Hippocampal formation (tissue), 2 donors: ENCODE results near the gene BFSP1.

Experiments used
- DNase-seq, 2 donors: peaks; one replicate each; lab custom pipeline; 2025; lab: John Stamatoyannopoulos, UW

Gene BFSP1

DNA sequence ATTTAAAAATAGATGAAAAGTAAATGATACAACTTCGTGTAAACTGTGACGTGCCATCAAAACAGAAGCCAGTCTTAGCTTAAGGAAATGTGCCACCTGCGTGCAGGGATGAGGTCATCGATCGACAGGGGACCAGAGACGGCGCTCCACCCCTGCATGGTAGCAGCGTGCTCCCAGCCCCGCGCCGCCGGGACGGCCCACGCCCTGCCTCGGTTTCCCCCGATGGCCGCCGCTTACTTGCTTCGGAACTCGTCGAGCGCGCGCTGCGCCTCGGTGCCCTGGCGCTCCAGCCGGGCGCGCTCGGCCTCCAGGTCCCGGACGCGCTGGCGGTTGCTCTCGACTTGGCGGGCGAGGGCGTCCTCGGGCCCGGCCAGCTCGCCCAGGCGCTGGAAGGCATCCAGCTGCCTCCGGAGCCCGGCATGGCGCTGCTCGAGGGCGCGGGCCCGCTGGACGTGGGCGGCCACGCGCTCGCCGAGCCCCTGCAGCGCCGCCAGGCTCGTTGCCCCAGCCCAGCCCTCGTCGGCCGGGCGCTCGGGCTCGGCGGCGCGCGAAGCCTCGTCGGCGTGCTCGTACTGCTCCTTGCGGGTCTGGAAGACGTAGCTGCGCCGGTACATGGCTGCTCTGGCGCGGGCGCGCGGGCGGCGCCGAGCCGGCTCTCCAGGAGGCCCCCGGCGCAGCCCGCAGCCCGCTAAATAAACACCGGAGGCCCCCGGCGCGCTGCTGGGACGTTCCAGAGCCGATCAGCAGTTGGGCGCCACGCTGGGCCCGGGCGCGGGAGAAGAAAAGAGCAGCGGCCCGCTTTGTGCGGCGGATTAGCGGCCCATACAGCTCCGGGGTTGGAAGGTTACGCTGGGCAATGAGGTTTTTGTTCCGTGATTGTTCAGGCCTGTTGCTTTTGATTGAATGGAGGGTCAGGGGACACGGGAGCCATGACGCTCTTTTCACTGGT, at the start of gene BFSP1:
Gene BFSP1 (minus strand): TSS at position 664 of the 949 bp plus-strand sequence. CDS start 50 bp downstream, at position 614.
- peak; percentile 45 to 66 for DNase-seq

DNA sequence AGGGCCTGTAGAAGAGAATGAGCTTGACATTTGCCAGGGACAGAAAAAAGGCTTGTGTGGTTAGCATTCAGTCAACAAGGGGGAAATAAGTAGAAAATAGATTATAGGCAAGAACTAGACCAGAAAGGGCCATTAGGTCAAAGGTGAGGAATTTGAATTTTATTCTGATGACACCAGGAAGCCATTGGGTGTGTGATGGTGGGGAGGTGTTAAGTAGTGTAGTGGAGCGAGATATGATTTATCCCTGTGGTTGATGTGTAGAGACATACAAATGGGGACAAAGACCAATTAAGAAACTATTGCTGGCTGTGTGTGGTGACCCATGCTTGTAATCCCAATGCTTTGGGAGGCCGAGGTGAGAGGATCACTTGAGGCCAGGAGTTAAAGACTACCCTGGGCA, 49.7 kb upstream of the BFSP1 start:
- DNase-seq, result no peak

DNA sequence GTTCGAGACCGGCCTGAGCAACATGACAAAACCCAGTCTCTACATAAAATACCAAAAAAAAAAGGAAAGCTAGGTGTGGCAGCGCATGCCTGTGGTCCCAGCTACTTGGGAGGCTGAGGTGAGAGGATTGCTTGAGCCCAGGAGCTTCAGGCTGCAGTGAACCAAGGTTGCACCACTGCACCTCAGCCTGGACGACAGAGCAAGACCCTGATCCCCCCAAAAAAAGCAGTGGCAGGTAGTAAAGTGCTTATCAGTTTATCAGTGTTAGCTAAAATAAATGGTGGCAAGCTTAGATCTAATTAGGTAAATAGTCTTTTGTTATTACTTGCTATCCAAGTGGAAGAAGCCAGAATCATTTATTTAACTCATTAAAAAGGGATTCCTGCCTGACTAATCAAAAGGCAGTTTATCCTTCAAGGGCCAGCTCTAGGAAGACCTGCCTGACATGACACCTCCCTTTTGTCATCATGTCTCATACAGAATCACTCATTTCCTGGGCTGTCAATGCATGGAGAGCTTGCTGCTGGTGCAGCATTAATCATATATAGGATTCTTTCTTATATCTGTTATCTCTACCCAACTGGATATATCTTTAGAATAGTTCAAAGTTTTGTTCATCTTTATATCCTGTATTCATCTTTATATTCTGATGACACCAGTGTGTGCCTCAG, 48.3 kb upstream of the BFSP1 start:
- DNase-seq, result no peak

DNA sequence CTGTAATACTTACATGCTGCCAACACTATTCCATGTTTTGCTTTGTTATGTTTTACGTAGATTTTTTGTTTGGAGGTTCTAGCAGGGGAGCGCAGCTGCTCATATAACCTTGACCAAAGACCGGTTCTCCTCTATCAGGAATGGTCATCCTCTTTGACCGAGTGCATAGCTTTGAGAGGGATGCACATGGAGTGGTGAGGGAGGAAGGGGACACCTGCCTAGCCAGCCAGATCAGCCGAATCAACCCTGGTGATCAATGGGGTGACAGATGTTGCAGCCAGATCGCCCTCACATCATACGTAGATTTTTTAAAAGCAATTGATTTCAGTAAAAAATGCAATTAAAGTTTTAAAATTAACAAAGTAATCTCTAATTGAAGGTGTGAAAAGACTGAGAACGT, 45.0 kb upstream of the BFSP1 start:
- no peak for DNase-seq

DNA sequence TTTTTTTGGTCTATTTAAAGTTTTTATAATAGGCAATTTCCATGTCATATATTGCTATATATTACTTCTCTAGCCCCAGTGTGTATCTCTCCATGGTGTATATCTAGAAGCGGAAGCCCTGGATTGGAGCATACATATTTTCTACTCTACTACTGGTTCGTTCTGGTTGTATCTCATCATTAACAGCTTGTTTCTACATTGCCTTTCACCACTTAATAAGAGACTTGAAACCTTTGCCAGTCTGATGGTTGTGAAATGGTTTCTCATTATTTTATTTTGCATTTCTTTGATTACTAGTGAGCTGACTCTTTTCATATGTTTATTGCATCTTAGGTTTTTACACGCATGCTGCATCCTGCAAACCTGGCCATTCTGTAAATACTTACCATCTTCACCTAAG, 42.3 kb upstream of the BFSP1 start:
- DNase-seq, result no peak

DNA sequence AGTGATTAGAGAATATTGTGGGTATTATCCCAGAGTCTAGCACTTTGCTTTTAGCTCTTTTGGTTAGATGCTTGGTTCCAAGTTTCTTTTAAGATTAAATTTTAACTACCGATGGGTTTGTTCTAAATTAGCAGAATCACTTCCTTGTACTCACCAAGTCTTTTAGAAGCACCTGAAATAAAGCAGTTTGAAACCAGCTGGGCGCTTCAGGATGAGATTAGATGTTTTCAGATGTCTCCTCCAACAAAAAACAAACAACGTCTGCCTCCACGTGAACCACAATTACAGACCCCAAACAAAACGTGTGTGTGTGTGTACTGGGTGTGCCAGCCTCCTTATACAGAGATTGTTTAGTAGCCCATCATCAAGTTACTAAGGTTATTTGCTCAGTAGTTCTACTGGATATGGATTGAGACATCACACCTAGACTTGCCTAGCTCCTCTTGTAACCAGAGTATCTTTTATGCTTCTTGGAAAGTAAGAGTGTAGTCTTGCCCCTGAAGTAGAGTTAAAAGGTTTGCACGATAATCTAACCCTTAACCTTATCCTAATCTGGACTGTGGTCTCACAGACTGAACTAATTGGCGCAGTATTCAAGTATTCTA, 41.0 kb upstream of the BFSP1 start:
- no peak for DNase-seq

DNA sequence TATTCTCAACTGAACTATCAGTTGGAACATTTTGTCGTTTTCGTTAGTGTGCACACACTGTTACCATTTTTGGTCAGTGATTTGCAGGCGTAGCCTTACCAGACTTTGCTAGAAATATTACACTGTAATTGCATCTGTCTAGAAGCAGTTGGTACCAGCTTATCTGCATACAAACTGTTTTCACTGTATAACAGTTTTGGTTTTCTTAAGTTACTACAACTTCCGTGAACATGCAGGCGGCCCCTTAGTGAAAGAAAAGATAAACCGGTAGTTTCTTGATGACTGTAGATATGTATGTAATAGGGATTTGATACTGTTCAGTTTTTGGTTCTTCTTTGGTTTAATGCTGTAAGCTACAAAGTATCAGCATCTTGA, 40.0 kb upstream of the BFSP1 start:
- no peak for DNase-seq

DNA sequence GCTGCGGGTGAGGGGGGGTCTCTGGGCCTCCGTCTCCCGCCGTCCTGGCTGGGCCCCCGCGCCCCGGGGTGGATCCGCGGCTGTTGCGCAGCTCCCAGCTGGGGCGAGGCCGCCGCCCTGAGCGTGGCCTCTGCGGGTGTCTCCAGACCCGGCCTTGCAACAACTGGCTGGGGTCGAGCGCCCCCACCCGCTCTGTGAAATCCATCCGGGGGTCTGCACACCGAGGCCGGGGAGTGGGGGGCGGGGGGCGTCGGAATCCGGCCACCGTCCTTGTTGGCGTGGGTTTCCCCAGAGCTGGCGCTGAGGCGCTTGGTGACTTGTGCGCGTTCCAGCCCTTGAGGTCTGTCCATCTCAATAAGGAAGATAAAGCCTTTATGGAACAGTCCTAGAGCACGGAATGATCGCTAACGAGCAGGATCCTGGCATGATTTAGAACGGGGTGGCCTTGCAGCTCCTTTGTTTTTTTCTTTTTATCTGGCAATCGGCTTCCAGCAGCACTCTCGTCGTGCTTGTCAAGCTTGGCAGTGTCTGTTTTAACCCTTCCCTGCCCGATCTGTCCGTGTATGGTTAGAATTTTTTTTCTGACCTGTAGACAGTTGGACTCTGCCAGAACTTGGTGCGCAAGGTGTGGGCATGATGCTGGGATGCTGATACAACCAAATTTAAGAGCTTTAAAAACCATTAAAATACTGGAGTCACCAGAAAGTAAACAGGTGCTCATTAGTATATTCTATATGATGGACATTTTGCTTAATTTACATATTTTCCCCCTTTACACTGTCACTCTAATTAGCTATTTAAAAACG, 39.4 kb upstream of the BFSP1 start:
- DNase-seq, result peak; percentile 25 to 72

DNA sequence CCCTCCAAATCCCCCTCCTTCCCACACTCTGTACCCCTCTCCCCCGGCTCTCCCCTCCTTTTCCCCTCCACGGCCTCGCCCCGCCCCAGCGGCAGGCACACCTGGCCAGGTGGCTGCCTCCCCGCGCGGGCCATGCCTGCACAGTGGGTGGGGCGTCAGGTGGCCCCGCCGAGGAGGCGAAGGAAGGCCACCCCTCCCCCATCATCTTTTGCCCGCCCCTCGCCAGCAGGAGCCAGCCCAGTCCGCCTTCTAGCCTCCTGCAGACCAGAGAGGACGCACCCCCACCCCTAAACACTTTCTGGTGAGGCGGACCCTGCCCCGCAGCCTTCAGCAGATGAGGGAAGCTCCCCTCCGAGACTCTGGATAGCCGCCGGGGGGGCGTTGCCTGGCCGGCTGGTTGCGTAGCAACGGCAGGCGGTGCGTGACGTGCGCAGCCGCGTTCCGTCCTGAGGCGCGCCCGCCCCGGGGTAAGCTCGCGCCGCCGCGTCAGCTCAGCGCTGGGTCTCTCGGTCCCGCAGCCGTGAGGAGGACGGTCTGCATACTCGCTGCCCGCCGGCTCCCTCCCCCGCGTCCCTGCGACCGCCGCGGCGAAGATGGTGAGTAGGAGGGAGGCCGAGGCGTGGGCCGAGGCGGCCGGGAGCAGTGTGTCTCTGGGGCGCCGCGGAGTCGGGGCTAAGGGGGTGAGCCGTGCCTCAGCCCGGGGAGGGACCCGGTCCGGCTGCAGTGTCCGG, 38.6 kb upstream of the BFSP1 start, which contains the start of gene DSTN:
Gene DSTN (plus strand): TSS at position 460 of the 731 bp plus-strand sequence. CDS start 134 bp downstream, at position 594.
- DNase-seq, result peak; percentile 85 to 86

DNA sequence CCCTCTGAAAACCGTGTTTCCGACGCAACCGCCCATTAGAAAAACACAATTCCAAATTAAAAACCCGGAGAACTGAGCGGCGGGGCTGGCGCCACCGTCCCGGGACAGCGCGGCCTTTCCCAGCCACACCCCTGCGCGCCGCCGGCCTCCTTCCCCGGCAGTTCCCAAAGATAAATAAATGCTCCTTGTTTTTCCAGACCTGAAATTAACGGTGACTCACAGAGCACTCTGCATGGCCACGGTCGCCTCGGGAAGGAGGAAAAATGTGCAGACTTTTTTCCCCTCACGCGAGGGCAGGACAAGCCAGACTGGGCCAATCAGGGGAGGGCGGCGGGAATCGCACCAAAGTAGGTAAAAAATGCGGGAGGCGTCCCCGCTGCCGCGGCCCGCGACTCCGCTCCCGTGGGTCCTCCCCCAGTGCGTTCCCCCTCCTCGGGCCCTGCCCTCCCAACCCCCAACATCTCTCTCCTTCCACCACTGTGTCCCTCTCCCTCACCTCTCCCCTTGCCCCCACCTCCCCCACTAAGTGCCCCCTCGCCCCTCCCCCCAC, 37.9 kb upstream of the BFSP1 start:
- peak in 1 of 2 donors; percentile 46 for DNase-seq

DNA sequence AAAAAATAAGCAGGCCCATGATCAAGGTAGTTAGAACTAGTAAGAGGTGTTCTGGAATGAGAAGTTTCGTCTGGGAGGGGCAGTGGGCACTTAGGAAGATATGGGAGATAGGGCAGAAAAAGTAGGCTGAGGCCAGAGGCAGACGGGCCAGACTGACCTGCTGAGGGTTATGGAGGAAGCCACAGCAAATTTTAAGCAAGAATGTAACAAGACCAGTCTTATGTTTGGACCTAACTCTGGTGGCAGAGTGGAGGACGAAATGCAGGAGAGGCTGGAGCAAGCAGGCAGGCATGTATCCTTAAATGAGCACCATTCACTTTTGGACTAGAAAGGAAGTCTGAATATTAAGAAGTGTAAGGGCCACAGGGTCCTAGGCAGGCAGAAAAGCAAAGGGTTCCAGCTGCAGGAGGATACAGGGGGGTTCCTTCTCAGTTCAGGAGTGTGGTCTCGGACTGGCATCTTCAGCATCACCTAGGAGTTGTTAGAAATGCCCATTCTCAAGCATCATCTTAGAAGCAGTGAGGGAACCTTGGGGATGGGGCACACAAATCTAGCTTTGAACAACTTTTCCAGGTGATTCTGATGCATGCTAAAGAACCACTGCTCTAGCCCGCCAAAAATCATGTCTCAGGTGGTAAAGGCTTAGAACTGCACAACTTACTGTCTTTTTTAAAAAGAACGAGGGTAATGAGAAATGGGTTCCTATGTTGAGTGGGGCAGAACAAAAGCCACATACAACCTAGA, 37.0 kb upstream of the BFSP1 start:
- DNase-seq, result no peak

DNA sequence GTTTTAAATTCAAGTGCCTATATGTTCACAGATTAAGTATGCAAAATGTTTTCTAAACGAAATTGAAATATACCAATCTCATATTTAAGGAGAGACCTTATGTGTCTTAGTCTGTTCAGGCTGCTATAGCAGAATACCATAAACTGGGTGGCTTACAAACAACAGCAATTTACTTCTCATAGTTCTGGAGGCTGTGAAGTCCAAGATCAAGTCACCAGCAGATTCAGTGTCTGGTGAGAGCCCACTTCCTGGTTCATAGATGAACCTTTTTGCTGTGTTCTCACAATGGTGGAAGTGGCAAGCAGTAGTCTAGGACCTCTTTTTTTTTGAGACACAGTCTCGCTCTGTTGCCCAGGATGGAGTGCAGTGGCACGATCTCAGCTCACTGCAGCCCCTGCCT, 35.2 kb upstream of the BFSP1 start:
- DNase-seq, result no peak

DNA sequence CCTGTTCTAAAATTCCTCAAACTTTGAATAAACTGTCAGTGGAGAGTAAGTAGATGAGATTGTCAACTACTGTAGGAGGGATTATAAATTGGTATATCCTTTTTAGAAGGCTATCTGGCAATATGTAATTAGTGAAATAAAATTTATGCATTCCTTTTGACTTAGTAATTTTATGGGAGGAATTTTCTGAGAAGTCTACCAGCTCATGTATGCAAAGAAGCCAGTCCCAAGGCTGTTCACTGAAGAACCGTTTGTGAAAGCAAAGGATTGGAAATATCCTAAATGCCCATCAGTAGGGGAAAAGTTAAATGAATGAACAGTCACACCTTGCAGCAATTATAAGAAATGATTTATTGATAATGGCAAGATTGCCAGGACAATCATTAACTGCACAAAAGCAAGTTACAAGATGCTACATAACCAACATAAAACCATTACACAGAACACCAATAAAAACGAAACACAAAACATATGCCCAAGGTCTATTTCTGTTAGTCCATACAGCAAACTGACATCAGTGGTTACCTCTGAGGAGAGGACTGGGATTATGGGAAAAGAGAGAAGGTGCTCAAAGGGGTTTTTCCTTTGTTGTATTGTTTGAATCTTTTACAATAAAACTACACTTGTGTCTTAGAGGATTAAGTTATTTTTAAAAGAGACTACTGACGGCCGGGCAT, 34.1 kb upstream of the BFSP1 start:
- no peak for DNase-seq

DNA sequence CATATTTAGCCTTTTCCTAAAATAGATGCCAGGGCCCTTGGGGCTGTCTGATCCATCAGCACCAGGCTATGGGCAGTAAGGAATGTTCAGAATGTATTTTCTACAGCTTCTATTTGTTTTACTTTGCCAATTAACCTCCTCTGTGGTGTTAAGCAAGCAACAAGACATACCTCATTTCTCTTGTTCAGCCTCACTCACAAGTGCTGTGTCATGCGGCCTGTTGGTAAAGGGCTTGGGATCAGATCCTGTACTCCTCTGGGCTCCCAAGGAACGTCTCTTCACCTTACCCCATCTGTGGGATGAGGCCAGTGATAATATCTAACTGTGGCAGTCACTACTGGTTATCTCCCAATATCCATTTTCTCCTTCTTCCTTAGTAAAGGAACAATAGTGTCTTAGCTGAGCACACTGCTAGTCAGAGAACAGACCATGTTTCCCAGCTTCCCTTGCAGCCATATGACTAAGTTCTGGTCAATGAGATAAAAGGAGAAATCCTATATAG, 31.7 kb upstream of the BFSP1 start:
- DNase-seq, result no peak

DNA sequence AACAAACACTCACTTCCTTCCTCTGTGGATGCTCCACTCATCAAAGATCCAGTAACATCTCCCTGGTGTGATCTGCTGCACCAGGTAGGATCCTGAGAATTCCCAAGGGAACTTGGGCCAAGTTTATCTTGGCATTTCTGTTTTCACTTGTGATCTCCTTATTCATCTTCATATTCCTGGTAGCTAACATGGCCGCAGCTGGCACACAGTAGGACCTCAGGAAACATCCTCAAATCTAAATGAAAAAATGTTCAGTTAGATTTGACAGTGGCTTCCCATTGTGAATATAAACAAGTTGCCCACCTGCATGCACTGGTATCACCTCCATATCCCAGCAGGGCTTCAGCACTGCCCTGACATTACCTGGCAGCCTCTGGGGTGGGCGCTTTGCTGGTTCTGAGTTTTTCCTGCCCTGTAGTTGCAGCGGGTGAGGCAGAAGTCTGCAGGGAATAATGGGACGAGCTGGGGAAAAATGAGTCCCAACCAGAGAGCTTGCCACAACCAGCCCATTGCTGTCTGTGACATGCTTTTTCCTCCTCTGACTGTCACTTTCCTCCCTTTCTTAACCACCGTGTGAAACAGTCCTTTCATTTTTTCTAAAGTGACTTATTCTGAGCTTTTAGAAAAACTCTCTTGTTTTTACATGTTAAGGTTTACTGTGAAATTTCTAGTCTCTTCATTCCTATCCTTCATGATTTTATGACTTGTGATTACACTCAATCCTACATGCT, 29.3 kb upstream of the BFSP1 start:
- no peak for DNase-seq

DNA sequence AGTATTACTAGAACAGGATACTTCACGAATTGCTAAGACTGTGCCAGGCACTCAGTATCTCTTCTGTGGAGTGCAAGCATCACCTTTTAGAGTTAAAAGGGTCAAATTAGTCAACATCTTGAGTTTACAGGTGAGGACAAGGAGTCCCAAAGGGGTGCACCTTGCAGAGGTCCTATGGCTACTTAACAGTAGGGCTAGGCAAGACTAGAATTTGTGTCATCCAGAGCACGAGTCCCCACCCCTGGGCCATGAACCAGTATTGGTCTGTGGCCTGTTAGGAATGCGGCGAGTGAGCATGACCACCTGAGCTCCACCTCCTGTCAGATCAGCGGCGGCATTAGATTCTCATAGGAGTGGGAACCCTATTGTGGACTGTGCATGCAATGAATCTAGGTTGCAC, 28.2 kb upstream of the BFSP1 start:
- DNase-seq, result no peak

DNA sequence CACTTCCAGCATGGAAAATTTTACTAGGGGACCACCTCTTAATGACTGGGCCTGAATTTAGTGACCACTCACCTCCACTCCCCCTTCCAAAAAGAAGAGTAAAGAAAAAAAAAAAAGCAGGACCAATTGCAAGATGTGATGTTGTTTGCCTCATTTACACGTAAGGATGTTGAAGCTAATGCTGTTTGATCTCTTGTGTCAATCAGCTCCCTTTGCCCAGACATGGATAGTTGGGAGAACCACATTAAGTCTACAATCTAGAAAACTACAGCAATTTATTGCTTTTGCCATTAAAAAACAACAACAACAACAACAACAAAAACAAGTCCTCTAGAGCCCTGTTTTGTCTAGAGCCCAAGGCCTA, 27.7 kb upstream of the BFSP1 start:
- no peak for DNase-seq

DNA sequence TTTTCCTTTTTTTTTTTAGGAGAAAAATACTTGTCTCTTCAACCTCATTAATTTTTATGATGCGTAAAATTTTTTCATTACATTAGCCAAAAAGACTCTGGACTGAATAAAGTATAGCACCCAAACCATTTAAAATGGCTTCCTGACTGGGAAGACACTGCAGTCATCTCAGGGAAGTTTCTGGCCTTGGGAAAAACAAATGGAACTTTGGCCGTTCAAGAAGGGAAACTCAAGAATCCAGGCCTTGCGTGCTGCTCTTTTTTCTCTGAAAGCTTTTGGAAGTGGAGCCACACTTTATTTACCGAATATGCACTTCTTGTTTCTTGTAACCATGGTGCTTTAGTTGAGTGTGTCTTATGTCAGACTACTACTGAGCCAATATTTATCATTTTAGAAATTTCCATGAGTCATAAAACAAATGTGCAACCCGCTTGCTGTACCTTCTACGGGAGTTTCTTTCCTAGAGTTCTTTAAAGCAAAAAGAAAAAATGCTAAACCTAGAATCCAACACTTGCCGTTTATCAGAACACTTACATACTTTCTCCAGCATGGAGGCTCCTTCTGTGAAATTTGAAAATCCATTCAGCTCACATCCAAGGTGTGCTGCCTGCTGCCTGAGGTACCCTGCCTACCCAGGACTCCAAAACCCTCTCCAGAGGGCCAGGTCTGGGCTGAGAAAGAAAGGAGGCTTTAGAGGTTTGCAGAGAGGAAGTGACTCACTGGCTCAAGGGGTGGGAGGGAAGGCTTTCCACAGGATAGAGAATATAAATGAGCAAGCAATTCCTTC, 27.2 kb upstream of the BFSP1 start:
- DNase-seq, result no peak
